HG02981 (cell line): ENCODE results near the gene SARDH.

Source experiments
- ATAC-seq: cut with Tn5 transposase; IDR thresholded peaks from one replicate; pipeline ENCODE4 v1.9.1; 2021; ENCODE audit warnings: mild to moderate bottlenecking, moderate library complexity; ENCODE audit not compliant: unreplicated experiment

Gene SARDH

DNA sequence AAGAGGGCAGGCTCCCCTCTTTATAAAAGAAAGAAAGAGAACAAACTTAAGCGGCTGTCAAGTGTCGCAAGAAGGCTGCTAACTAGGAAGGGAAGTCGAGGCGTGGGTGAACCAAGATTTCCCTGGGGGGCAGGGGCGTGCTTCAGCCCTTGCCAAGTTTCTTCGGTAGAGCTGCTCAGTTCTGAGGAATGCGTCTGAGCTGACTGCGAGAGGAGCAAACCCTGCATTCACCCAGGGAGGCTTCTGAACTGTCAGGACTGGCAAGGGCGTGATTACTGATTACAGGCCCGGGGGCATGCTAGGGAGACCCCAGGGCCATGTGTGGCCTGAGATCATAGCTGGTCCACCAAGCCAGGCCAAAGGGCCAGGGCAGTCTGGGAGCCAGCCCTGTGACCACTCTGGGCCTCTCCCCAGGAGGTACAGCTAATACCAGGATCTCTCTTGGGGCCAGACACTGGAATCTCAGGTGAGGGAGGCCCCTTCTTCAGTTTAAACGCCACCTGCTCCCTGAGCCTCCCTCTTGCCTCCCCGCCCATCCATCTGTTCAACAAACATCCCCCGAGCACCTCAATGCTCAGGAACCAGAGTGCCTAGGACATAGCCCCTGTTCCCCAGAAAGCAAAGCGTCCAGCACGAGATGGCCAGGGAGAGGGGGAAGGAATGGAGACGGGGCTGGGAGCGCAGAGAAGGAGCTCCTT, 30.9 kb downstream of the SARDH start:
- no peak for ATAC-seq

DNA sequence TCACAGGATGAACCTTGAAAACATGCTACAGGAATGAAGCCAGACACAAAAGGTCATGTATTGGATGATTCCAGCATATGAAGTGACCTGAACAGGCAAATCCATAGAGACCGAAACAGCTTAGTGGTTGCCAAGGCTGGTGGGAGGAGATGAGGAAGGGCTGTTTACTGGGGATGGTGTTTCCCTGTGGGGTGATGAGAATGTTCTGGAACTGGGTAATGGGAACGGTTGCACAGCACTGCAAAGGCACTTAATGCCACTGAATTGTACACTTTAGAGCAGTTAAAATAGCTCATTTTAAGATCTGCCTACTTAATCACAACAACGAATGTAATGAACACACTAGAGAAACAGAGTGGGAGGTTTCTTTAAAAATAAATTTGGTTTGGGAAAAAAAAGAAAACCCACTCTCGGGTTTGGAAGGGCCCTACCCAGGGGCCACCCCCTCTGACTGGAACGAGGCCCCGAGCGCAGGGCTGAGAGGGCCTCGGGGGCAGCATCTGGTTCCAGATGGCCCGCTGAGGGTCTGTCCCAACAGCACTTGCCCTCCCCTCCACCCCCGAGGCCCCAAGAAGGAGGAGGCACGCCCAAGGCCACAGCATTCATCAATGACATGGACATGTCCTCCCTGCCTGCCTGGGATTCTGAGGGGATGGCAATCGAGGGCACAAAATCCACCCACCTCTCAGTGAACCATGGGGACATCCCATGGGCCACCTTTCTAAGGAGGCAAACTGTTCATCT, 31.7 kb downstream of the SARDH start:
- no peak for ATAC-seq

DNA sequence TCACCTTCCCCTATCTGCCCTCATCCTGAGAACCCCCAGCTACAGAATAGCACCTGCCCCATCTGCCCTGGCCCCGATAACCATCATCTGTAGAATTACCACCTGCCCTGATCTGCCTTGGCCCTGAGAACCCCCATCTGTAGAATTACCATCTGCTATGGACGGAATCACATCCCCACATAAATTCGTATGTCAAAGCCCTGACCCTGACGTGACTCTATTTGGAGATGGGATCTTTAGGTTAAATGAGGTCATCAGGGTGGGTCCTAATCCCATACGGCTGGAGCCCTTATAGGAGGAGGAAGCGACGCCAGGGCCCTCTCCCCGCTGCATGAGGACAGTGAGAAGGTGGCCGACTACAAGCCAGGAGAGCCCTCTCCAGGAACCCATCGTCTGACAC, 32.6 kb downstream of the SARDH start:
- ATAC-seq = no peak

DNA sequence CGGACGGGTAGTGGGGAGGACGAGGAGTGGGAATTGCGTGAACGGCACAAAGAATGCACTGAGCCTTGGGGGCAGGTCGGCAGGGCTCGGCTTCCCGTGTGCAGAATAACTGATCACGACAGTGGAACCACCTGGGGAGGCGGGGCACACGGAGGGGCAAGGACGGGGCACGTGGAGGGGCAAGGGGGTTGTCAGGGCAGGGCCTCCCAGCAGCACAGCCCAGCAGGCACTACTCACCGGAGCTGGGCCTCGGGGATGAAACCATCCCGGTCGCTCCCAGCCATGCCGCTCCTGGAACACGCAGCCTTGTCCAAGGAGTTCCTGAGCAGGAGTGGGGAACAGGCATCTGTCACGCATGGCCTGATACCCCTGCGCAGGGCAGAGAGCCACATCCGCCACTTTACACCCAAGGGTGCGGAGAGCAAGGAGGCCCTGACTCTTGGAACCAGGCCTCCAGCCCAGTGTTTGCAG, 33.4 kb downstream of the SARDH start:
- ATAC-seq = no peak

DNA sequence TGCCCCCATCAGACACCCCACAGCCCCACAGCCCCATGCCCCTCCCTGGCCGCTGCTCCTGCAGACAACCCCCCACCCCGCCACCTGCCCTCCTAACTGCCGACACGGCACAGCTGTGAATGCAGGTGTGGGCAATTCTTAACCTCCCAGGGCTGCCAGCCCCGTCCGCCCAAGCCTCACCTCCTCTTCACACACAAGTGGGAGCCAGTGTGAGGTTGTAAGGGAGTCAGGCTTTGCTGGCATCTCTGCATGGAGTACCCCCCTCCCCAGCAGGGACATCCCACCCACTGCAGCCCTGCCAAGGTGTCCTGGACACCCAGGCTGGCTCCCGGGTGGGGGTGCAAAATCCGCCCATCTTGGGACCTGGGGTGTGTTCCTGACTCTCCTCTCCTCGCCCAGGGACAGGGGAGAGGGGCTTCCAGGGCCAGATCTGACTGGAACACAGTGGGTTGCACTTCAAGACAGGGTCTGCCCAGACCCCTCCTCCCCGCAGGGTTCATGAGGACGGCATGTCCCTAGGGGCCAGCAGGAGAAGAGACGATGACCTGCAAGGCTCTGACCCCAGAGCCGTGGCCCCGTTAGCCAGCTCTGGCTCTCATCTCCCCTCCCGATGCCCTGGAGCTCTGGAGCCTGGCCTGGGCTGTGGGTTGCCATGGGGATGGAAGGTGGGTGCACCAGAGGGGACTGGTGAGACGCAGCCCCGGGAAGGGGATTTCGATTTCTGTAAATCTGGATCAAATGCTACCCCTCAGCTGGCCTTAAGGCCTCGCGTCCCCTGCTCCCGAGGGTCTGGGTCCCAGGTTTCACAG, 34.4 kb downstream of the SARDH start:
- ATAC-seq = no peak

DNA sequence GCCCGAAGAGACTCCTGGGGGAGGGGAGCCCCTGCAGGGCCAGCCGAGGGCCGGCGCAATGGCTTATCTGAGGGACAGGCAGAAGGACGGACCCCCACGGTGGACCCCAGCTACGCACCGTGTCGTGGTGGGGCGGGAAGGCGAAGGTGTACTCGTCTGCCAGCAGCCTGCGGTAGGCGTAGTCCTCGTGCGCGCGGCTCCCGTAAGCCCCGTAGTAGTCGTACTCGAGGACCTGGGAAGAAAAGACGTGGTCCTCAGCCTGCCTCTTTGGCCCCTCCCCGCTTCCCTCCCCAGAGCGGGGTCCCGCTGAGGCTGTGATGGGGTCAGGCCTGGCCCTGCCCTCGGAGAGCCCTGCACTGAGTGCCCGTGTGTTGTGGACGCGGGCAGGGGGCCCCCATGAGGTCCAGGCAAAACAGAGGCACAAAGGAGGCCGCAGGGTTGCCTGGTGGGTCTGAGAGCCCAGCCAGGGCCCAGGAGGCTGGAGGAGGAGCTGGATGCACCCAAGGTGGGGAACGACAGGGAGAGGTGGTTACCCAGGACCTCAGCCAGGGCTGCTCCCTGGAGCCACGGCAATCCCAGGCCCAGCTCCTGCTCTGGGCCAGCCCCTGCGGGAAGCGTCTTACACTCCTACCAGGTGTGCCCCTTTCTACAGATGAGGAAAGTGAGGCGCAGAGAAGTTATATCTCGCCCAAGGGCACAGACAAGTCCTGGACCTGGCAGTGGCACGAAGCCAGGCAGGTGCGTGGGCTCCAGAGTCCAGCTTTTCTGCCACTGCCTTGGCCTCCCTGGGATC, 35.2 kb downstream of the SARDH start:
- ATAC-seq = no peak

DNA sequence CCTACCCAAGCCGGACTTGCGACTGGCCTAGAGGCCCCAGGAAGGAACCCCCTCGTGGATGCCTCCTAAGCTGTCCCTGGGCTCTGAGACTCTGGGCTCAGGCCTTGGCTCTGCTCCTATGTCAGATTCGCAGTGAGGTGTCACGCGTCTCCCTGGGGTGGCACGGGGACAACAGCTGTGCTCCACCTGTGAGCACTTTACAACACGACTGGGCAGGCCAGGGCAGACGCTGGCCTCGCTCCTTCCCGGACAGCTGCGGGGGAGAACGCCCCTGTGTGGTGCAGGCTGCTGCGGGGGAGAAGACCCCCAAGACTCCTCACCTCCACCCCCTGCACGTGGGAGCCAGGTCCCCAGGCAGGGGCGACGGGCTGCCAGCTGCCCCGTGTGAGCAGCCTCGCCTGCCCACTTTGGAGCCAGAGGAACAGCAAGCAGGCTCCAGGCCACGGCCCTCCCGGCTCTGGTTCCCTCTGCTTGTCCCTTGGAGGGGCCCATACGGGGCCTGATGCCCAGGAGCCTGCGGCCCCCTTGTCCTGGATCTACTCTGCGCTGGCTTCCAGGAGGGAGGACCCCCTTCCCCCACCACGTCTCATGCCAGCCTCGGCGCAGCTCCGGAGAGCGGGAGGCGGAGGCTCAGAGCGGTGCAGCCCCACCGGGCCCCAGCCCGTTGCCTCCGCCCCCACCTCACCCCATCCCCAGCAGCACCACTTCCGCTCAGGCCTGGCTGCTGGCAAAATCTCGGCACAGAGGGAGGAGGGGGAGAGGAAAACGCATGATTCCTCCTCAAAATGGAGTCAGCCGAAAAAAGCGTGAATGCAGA, 36.0 kb downstream of the SARDH start:
- no peak for ATAC-seq

DNA sequence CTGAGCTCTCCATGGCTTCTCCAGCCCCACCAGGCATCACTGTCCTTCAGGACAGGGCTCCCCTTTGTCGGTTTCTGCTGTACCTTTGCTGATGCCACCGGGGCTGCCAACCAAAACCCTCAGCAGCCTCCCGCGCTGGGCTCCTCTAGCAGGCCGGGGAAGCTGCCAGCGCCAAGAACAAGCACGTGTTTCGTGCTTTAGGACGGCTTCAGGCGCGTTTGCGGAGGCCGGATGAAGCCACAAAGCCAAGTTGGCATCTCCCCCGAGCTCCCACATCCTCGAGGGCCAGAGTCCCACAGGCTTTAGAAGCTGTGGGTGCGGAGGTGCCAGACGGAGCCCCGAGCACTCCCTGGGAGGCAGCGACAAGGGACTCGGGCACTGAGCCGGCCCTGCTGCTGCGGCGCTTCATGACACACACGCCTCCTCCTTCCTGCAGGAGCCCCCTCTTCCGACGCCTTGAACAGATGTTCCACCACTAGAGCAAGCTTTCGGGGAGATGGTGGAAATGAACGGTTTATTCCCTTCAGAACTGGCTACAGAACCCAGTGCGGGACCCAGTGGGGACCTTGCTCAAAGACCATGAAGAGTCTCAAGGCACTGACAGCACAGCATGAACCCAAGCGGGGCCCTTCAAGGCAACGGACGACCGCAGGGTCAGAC, 36.7 kb downstream of the SARDH start:
- no peak for ATAC-seq

DNA sequence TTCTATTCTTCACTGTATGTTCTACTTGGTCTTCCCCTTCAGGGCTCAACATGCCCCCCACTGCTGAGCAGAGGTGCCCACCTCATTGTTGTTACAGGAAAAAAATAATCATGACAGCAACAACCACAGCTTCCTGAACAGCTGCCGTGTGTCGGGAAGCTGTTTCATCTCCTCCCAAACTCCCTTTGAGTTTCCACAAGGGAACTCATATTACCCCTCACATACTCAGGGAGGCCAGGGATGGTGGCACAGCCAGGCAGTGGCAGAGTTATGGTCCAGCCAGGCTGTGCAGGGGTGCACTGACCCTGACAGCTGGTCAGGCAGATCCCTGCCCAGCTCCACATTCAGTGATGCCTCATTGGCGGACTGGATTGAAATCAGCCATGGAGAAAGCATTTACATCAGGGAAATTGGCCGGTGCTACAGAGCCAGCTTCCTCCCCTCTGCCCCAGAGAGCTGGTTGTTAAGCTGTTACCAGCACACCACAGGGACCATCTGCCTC, 37.3 kb downstream of the SARDH start:
- ATAC-seq = no peak

DNA sequence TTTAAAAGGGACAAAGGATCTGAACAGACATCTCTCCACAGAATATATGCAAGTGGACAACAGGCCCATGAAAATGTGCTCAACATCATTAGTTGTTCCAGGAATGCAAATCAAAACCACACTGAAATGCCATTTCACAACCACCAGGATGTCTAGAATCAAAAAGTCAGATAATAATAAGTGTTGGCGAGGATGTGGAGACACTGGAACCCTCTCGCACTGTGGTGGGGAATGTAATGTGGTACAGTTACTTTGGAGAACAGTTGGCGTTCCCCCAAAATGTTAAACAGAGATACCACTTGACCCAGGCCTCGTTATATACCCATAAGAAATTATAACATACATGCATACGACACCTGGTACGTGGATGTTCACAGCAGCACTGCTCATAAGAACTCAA, 38.6 kb downstream of the SARDH start:
- no peak for ATAC-seq

DNA sequence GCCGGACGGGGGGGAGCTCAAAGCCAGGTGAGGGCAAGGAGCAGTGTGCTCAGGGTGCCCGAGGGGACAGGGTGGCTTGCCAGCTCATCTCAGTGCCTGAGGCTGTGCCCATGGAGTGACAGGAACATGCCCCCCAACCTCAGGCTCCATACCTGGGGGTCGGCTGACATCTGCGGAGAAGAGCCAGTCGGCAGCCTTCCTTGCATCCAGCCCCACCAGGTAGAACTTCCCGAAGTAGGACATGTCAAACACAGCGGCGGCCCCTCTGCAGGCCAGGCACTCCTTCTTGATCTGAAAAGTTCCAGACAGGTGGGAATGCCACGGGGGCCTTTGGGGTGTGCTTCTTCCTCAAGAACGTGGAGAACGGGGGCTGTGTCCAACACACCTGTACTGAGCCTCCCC, 42.1 kb downstream of the SARDH start:
- ATAC-seq = no peak

DNA sequence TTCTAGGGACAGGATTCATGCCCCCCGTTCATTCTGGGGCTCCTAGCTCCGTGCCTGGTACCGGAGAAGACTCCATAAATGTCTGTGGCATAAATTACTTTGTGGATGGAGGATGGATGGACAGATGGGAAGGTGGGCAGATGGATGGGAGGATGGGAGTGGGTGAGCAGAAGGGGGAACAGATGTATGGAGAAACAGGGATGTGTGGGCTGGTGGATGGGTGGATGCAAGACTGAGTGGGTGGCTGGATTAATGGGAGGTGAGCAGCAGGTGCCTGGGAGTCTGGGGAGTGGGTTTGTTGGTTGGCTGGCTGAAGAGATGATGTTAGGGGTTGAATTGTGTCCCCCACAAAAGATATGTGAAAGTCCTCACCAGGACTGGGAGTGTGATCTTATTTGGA, 43.5 kb downstream of the SARDH start:
- ATAC-seq = no peak

DNA sequence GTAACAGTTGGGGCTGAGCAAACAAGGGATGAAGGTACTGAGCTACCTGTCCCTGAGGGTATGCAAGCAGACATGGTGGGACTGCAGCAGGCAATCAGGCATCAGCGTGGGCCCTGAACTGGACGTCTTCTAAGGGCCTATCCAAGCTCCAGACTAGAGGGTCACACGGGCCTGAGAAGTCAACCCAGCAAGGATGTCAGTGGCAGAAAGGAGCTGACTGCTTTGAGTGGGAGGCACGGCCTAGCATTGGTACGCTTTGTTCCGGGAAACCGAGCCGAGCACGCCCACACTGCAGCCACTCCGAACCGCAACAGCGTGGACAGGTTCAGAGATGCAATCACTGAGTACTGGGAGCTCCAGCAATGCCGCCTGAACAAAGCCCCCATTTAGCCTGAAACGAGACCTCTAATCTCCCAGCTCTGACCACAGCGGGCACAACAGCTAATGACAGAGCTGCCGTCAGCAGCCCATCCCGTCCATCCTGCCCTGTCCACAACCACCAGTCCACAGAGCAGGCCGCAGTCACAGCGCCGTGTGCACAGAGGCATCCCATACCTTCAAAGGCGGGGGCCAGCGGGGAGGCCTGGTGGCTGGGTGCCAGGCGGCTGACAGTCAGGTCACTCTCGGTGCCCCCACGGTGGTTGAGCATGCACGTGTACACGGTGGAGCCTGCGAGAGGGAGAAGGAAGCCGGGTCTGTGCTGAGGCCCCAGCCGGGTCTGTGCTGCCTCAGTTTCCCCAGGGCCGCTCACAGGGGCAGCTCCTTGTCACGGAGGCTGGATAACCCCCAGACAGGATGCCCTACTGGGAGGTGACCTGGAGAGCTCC, 44.2 kb downstream of the SARDH start:
- ATAC-seq = no peak

DNA sequence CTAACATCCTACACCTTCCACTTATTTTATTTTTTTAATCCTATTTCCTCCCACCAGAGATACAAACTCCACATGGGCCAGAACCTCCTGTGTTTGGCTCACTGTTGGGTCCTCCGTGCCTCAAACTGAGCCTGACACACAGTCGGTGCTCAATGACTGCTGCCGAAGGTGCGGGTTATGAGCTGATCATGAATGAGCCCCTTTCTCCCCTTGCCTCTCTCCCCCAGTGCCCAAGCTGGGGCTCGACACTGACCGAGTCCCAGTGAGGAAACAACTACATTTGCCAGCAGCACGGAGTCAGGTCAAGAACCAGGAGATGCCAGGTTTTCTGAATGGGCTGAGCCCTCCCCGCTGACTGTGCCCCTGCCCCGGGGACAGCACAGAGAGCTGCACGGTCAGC, 45.0 kb downstream of the SARDH start:
- ATAC-seq = no peak

DNA sequence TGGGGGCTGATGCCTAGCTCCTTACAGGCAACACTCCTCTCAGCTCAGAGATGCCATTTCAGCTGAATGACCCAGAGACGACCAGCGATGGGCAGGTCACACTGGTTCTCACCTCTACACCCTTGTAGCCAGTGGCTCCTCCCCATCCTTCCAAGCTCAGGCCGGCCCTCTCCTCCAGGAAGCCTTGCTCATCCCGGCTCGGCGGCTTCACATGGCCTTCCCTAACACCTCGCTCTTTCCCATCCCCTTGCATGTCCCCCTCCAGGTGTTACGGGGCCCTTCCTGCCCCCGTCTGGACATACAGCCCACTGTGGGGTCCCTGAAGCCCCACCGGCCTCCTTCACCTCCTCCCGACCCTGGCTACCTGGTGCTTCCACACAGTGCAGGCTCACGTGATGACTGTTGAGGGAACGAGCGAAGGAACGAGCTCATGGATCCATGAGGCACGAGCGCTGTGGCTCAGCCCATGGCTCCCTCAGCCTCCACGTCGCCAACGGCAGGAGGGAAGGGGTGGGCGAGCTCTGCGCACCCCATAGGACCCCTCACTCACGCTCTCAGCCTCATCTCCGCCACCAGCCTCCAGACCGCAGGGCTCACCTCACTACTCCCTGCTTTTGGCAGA, 45.7 kb downstream of the SARDH start:
- ATAC-seq = no peak

DNA sequence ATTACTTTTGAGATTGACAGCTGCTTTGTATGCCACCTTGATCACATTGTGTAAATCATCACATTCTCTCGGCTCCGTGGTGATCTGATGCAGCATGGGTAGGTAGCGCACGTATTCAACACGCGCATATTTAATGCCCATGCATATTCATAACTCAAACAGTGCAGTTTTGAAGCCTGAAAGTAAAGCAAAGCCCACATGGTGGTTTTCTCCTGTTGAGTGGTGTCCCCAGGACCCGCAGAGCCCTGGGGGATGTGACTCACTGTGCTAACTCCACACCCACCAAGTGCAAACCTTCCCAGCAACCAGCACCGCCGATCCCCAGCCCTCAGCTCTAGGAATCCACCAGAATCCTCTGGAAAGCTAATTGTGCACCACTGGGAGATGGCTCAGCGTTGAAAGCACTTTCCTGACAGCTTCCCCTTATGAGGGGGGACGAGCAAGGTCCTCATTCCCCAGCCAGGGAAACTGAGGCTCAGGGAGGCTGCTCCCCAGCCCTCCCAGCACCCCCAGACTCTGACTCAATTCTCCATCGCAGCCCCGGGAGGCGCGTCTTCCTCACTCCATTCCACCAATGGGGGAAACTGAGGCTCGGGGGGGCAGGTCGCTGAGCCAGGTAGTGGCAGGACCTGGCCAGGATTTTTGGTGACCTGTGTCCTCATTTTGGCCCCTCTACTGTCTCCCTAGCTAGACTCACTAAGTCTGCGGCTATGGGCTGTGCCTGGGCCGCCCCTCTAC, 46.4 kb downstream of the SARDH start:
- no peak for ATAC-seq

DNA sequence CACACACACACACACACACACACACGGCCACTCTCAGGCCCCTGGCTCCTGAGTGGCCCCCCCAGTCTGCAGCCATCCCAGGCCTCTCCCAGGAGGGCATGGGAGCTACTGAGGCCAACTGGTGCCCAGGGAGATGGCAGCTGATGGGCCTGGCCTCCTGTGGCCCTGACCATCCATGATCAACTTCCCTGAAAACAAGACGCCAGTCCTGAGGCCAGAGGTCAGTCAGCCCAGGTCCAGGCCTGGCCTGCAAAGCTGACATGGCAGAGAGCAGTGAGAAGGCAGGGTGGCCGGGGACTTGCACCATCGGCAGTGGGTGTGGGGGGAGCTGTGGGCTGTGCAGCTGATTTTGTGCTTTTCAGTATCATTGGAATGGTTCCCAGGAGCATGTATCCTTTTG, 47.0 kb downstream of the SARDH start:
- ATAC-seq = no peak
